ENCODE results near the gene UBC.

- TF ChIP-seq POLR2AphosphoS5 (IDR thresholded peaks at IDR 0.05; ENCODE audit: low read depth, low read length) (no peak), SIN3A (IDR thresholded peaks at IDR 0.05; ENCODE audit: borderline replicate concordance, insufficient read depth, low read length) (no peak), REST (IDR thresholded peaks at IDR 0.05; ENCODE audit: insufficient read depth in 1 of 2, low read depth in 2 of 2, low read length in 2 of 2) (no peak), TAF1 (IDR thresholded peaks at IDR 0.05; ENCODE audit: borderline replicate concordance, insufficient read depth, low read length) (no peak), FOXP2 (optimal IDR thresholded peaks at IDR 0.05; ENCODE audit: borderline replicate concordance, extremely low read depth, extremely low read length, insufficient read depth) (no peak)
These were observed 3.6 kb upstream of the UBC start for GRCh38 chr12:124917841-124918621.

All from PFSK-1 (cell line).